ENCODE data around the gene GAB3.

- no peak for TF ChIP-seq POLR2A (IDR thresholded peaks at IDR 0.05)
- no peak for TF ChIP-seq CTCF (IDR thresholded peaks at IDR 0.05)
Measured at GRCh38 chrX:154698630-154699248, 52.1 kb downstream of the GAB3 start.

All from sigmoid colon (tissue), 3 donors.